GM10266 (cell line): ENCODE measurements around the gene RUNX1.
"Not testable (repeated sequence)": the region's sequence is repeated elsewhere in the genome, so short reads cannot be mapped to it uniquely, and the experiment has no call there.

ENCODE experiments used
- DNase-seq: peaks from one replicate; pipeline ENCODE4 v3.0.0; 2012; ENCODE audit errors: extremely low spot score
- CTCF ChIP-seq: IDR thresholded peaks from 2 replicates; pipeline ENCODE4 v1.5.1; 2012; ENCODE audit warnings: mild to moderate bottlenecking, low read depth; ENCODE audit not compliant: control insufficient read depth, insufficient read depth; ENCODE audit errors: missing control alignments

RUNX1 gene

GRCh38 chr21:34970566-34970965, 78.5 kb downstream of the RUNX1 start:
- no peak for DNase-seq
- no peak for TF ChIP-seq CTCF

GRCh38 chr21:34970167-34970500, 79.0 kb downstream of the RUNX1 start:
- no peak for DNase-seq
- TF ChIP-seq CTCF, result no peak

GRCh38 chr21:34969423-34970166, 79.5 kb downstream of the RUNX1 start:
- no peak for DNase-seq
- no peak for TF ChIP-seq CTCF

GRCh38 chr21:34968414-34969333, 80.4 kb downstream of the RUNX1 start:
- DNase-seq, result no peak
- TF ChIP-seq CTCF, result no peak

- no peak for TF ChIP-seq CTCF
- no peak for DNase-seq
Measured at GRCh38 chr21:34967509-34968289, 81.4 kb downstream of the RUNX1 start.

GRCh38 chr21:34966881-34967280, 82.2 kb downstream of the RUNX1 start:
- not testable (repeated sequence) for DNase-seq

- TF ChIP-seq CTCF, result no peak
Measured at GRCh38 chr21:34965200-34966174, 83.6 kb downstream of the RUNX1 start.

More at GRCh38 chr21:34965200-34966174, 83.6 kb downstream of the RUNX1 start:
- no peak for DNase-seq
